ENCODE measurements around the gene SND1. TPM values are rescaled to one million over a fixed set of nuclear protein-coding genes. Genes with fewer than 3 reads are reported as not detected.
A peak's percentile ranks its signal among the peaks of the same experiment; 100 is the strongest.

SND1 gene
- total RNA-seq, 1 experiment from 2014 or later, result 218 TPM

DNA sequence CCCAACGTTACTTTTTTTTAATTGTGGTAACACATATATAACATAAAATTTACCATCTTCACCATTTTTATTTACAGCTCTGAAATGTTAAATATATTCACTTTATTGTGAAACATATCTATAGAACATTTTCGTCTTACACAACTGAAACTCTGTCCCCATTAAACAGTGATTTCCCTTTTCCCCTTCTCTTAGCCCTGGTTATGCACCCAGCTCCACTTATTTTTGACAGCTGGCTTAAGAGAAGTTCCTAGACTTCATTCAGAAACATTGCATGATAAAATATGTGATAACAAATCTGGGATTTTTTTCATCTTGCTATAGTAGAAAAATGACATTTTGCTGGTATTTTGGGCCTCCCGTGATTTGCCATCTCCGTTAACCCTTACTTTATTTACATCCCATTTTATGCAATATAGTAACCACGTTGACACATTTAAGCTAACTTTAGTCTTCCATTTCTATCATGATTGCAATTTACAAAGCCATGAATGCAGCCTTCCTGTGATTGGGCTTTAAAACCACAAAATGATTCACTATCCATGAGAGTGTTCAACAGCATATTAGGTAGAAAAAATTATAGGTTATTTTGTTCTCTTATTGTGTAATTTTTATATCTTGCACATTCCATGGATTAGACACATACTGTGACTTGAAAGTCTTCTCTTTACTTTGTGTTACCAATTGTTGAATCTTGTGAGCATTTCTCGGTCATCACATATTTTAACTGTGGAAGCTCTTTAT, 139.6 kb downstream of the SND1 start:
- H3K23ac ChIP-seq (ENCODE audit: insufficient read length, low read depth, low read length), result no peak overlapping the region
- no peak overlapping the region for H3K4me2 ChIP-seq (ENCODE audit: insufficient read depth, insufficient read length, low read length)
- no peak overlapping the region for H4K8ac ChIP-seq (replicated peaks; ENCODE audit: insufficient read length, low read depth, low read length)
- H3K4ac ChIP-seq (ENCODE audit: low read depth, low read length), result no peak overlapping the region
- H3T11ph ChIP-seq (ENCODE audit: low read length), result no peak overlapping the region
- H3K79me1 ChIP-seq (ENCODE audit: insufficient read depth, low read depth, low read length, poor library complexity, severe bottlenecking), result no peaks in the 10 kb centered on the region
- Mint-ChIP-seq H3K27ac (peak overlapping the region in 1 of 3 experiments; percentile 51; a peak in 1 of 7 replicates), H3K9me3 (no peaks in the 10 kb centered on the region), H3K27me3 (ENCODE audit: low read depth) (no peaks in the 10 kb centered on the region), H3K36me3 (ENCODE audit: insufficient read depth in 1 of 3, low read depth in 3 of 3) (peaks cover 0 to 2% (median 0%) of the 10 kb centered on the region in 3 experiments; a peak in 1 of 7 replicates), H3K4me1 (peaks cover 34 to 35% of the 10 kb centered on the region in 2 experiments), H3K4me3 (no peak overlapping the region)
- no peak overlapping the region for H3K9ac ChIP-seq (ENCODE audit: extremely low read depth, insufficient read length, low read length)
- H3K56ac ChIP-seq (ENCODE audit: insufficient read length, low read depth, low read length), result no peak overlapping the region
- H4K20me1 ChIP-seq (ENCODE audit: control insufficient read depth, insufficient read depth, insufficient read length), result no peaks in the 10 kb centered on the region
- H3K4me1 ChIP-seq (ENCODE audit: insufficient read depth, low read length), result no peaks in the 10 kb centered on the region
- no peak overlapping the region for H2BK15ac ChIP-seq (ENCODE audit: low read depth, low read length)
- DNase-seq, result no peak
- no peak overlapping the region for H3K18ac ChIP-seq (ENCODE audit: insufficient read length, low read depth, low read length)
- no peak overlapping the region for H3K14ac ChIP-seq (ENCODE audit: insufficient read depth, low read length)
- no peaks in the 10 kb centered on the region for H3K9me3 ChIP-seq (ENCODE audit: control insufficient read depth, low read depth, low read length)
- H4K91ac ChIP-seq (ENCODE audit: insufficient read length, low read depth, low read length), result no peak overlapping the region
- no peak overlapping the region for H2BK12ac ChIP-seq (ENCODE audit: insufficient read length, low read depth, low read length)
- H2BK5ac ChIP-seq (ENCODE audit: insufficient read length, low read length), result no peak overlapping the region
- H2AFZ ChIP-seq (ENCODE audit: low read length), result no peak overlapping the region
- H3K23me2 ChIP-seq (ENCODE audit: insufficient read length, low read depth, low read length, poor library complexity, severe bottlenecking), result no peaks in the 10 kb centered on the region
- WGBS (ENCODE audit: extremely low coverage, insufficient read length, low lambda C conversion rate), result no CpG with 5 or more reads among the region's 6 CpGs
- TF ChIP-seq, protein P1, sequence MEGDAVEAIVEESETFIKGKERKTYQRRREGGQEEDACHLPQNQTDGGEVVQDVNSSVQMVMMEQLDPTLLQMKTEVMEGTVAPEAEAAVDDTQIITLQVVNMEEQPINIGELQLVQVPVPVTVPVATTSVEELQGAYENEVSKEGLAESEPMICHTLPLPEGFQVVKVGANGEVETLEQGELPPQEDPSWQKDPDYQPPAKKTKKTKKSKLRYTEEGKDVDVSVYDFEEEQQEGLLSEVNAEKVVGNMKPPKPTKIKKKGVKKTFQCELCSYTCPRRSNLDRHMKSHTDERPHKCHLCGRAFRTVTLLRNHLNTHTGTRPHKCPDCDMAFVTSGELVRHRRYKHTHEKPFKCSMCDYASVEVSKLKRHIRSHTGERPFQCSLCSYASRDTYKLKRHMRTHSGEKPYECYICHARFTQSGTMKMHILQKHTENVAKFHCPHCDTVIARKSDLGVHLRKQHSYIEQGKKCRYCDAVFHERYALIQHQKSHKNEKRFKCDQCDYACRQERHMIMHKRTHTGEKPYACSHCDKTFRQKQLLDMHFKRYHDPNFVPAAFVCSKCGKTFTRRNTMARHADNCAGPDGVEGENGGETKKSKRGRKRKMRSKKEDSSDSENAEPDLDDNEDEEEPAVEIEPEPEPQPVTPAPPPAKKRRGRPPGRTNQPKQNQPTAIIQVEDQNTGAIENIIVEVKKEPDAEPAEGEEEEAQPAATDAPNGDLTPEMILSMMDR (conservative IDR thresholded peaks at IDR 0.05), result no peak
- H2BK20ac ChIP-seq (ENCODE audit: low read depth, low read length, poor library complexity, severe bottlenecking), result no peak overlapping the region
- H4K5ac ChIP-seq (ENCODE audit: insufficient read length, low read depth, low read length), result no peak overlapping the region
- no peak overlapping the region for H2AK5ac ChIP-seq (ENCODE audit: insufficient read length, low read length)
- no peak overlapping the region for H2BK120ac ChIP-seq (ENCODE audit: low read depth, low read length, poor library complexity, severe bottlenecking)
- H3K27ac ChIP-seq (ENCODE audit: insufficient read length, low read depth, low read length), result no peak overlapping the region
- H3K79me2 ChIP-seq (ENCODE audit: insufficient read depth, low read length), result peaks cover 3% of the 10 kb centered on the region; the same call in 1 of the 2 replicates
- no peaks in the 10 kb centered on the region for H3K27me3 ChIP-seq (ENCODE audit: insufficient read depth, low read length)

Measured in H9 (cell line).